GM15510 (cell line): ENCODE data around the gene FGF4.

Source experiments
- POLR2A ChIP-seq: IDR thresholded peaks from 3 replicates; pipeline ENCODE4 v1.6.1; 2011; ENCODE audit warnings: borderline replicate concordance; ENCODE audit not compliant: insufficient read length; ENCODE audit errors: extremely low read depth

The FGF4 gene

GRCh38 chr11:69813839-69814238, 38.7 kb upstream of the FGF4 start:
- TF ChIP-seq POLR2A: no peak

GRCh38 chr11:69812946-69813345, 37.8 kb upstream of the FGF4 start:
- TF ChIP-seq POLR2A: no peak

- TF ChIP-seq POLR2A: no peak
Observed at GRCh38 chr11:69812256-69812655, 37.1 kb upstream of the FGF4 start.

GRCh38 chr11:69811431-69811830, 36.3 kb upstream of the FGF4 start:
- no peak for TF ChIP-seq POLR2A

- no peak for TF ChIP-seq POLR2A
Observed at GRCh38 chr11:69810289-69811118, 35.4 kb upstream of the FGF4 start.

- no peak for TF ChIP-seq POLR2A
Observed at GRCh38 chr11:69808667-69809086, 33.5 kb upstream of the FGF4 start.

GRCh38 chr11:69807106-69807815, 32.1 kb upstream of the FGF4 start:
- TF ChIP-seq POLR2A: no peak

- no peak for TF ChIP-seq POLR2A
Observed at GRCh38 chr11:69804769-69805508, 29.8 kb upstream of the FGF4 start.

GRCh38 chr11:69803604-69804218, 28.6 kb upstream of the FGF4 start:
- no peak for TF ChIP-seq POLR2A

- no peak for TF ChIP-seq POLR2A
Observed at GRCh38 chr11:69803022-69803421, 27.9 kb upstream of the FGF4 start.

GRCh38 chr11:69802590-69802989, 27.4 kb upstream of the FGF4 start:
- TF ChIP-seq POLR2A: no peak

GRCh38 chr11:69801513-69802335, 26.6 kb upstream of the FGF4 start:
- no peak for TF ChIP-seq POLR2A

- no peak for TF ChIP-seq POLR2A
Observed at GRCh38 chr11:69800278-69800677, 25.1 kb upstream of the FGF4 start.

GRCh38 chr11:69799582-69799981, 24.4 kb upstream of the FGF4 start:
- no peak for TF ChIP-seq POLR2A

GRCh38 chr11:69799097-69799496, 24.0 kb upstream of the FGF4 start:
- TF ChIP-seq POLR2A: no peak
